GM21786 (cell line): ENCODE results near the gene GPR89B.
"Not testable (repeated sequence)": the region's sequence is repeated elsewhere in the genome, so short reads cannot be mapped to it uniquely, and the experiment has no call there.

Experiments
- ATAC-seq: cut with Tn5 transposase; IDR thresholded peaks from one replicate; pipeline ENCODE4 v1.9.1; 2021; ENCODE audit not compliant: unreplicated experiment

Gene GPR89B

DNA sequence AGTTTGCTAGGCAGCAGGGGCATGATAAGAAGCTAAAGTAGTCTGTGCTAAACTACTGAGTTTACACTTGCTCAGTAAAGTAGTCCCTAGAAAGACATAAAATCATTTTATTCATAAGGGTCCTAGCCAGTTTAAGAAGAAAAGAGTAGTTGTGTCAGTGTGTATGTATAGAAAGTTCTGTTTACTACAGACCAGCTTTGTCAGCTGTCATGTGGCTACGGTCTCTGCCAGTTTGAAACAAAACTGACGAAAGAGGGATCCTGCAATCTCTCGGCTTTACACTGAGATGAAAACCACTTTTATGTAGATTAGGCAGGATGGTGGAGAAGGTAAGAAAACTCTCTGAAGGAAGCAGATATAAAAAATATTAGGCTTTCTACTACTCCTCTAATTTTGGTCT, 7.1 kb downstream of the GPR89B start:
- ATAC-seq, result not testable (repeated sequence)

GRCh38 chr1:147940456-147940855, 12.2 kb downstream of the GPR89B start:
- not testable (repeated sequence) for ATAC-seq

- ATAC-seq, result not testable (repeated sequence)
Measured at GRCh38 chr1:147942563-147942962, 14.3 kb downstream of the GPR89B start.

GRCh38 chr1:147949517-147949916, 21.3 kb downstream of the GPR89B start:
- ATAC-seq, result not testable (repeated sequence)

- not testable (repeated sequence) for ATAC-seq
Measured at GRCh38 chr1:147958906-147959305, 30.7 kb downstream of the GPR89B start.

- not testable (repeated sequence) for ATAC-seq
Measured at GRCh38 chr1:147959680-147960079, 31.5 kb downstream of the GPR89B start.

DNA sequence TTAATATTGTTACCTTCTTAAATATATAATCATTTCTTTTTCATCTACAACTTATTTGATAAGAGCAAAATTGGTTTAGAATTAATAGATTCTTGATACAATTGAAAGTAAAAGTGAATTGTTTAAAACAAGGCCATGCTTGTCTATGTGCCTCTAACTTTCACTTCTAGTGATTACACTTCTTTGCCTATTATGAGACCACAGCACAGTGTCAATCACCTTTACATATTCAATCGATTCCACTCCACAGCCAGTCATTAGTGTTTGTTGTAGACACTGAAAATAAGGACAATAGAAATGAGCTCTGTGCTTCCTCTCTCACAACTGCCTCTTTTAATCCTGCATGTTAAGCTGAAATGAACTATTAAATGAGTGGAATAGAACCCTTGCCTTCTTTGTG, 36.4 kb downstream of the GPR89B start:
- not testable (repeated sequence) for ATAC-seq

DNA sequence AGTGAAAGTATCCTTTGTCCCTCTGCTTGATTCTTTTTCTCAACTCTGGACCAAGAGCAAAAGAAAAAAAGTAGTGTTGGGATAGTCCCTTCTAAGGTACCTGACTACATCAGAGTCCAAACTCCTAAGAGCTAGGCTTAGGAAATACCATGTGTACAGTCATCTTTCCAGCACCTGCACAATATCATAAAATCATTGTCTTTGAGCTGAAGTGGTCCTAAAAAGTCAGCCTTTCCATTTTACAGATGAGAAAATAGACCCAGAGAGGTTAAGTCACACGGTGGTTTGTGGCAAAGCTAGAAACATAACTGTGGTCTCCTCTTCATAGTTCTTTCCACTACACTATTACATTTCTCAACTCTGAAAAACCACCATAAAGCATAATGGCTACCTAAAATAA, 38.4 kb downstream of the GPR89B start:
- ATAC-seq, result not testable (repeated sequence)

DNA sequence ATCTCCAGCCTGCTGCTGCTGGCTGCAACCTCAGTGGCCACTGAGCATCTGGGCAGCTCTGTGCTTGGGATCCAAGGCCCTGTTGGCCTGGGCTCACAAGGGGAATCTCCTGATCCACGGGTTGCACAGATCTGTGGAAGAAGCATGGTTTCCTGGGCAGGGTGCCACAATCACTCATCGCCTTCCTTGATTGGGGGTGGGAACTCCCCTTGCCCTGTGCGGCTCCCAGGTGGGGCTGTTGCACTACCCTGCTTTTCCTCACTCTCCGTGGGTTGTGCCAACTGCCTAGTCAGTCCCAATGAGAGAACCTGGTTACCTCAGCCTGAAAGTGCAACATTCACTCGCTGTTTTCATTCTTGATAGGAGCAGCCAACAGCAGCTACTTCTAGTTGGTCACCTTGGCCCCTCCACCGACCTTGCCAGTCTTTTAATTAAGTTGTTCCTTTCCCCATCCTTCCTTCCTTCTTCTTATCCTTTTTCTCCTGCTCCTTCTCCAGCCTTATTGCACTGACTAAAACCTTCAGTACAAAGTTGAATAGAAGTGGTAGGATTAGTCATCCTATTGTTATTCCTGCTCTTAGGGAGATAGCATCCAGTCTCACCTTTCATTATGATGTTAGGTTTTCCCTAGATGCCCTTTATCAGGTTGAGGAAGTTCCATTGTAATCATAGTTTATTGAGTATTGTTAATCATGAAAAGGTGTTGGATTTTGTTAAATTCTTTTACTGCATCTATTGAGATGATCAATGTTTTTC, 50.9 kb downstream of the GPR89B start:
- not testable (repeated sequence) for ATAC-seq

DNA sequence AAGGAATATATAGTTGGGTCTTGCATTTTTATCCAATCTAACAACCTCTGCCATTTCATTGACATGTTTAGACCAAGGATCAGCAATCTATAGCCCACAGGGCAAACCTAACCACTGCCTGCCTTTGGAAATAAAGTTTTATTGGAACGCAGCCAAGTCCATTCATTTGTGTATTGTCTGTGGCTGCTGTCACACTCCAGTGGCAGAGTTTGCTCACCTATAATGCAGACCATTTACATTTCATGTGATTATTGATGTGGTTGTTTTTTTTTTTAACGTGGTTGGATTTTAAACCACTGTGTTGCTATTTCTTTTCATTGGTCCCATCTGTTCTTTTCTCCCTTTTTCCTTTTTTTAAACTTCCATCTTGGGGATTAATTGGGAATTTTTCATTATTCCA, 57.2 kb downstream of the GPR89B start:
- ATAC-seq, result not testable (repeated sequence)

GRCh38 chr1:147987893-147988292, 59.7 kb downstream of the GPR89B start:
- not testable (repeated sequence) for ATAC-seq

- ATAC-seq, result not testable (repeated sequence)
Measured at GRCh38 chr1:147992916-147993315, 64.7 kb downstream of the GPR89B start.

GRCh38 chr1:147993400-147993799, 65.2 kb downstream of the GPR89B start:
- not testable (repeated sequence) for ATAC-seq

- ATAC-seq, result not testable (repeated sequence)
Measured at GRCh38 chr1:147993825-147994615, 65.8 kb downstream of the GPR89B start.

- not testable (repeated sequence) for ATAC-seq
Measured at GRCh38 chr1:147996088-147996487, 67.9 kb downstream of the GPR89B start.

DNA sequence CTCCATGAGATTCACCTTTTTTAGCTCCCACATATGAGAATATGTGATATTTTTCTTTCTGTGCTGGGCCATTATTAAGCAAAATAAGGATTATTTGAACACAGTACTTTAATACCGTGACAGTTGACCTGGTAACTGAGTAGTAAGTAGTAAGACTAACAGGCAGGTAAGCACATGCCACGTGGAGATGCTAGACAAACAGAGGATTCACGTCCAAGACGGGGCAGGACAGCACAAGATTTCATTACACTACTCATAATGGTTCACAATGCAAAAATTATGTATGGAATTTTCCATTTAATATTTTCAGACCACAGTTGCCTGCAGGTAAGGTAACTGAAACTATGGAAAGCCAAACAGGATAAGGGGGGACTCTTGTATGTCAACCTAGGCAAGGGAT, 79.5 kb downstream of the GPR89B start:
- not testable (repeated sequence) for ATAC-seq

- ATAC-seq, result no peak
Measured at GRCh38 chr1:148010527-148010926, 82.3 kb downstream of the GPR89B start.

DNA sequence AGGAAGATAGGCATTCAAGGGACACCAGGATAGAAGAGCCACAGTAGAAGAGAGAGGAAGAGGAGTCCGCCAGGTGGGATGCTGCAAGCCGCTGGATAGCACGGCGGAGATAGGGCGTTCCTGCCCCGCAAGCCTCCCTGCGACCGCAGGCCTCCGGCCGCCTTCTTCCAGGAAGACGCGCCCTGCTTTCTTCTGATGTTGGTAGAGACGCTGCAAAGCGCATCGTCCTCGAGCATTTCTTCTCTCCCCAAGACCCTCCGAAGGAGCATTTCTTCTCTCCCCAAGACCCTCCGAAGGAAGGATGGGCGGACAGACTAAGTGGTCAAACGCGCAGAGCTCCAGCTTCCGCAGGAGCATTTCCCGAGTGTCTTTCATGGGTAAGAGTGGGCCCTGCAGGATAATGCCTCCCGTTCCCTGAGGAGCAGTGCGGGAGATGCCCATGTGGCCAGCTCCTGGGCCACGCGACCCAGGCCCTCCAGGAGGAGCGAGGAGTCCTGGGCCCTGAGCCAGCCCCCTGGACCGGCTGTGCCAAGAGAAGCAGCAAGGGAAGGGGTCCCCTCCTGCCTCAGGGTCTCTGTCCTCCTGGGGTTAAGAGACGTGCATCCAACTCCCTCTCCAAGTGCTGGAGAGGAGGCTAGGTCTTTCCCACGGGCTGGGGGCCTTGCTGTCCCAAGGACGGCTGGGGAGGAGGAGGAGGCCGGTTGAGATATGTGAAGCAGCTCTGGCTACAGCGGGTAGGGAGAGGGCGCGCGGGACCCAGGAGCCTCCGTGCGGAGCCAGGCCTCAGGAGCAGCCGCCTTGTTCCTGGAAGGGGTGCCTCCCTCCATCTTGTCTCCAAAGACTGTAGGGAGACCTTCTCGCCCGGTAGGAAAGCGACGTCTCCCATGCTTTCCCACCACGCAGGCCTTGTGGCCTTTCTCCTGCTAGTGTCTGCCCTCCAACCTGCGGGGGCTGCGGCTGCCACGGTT, 85.2 kb downstream of the GPR89B start:
- not testable (repeated sequence) for ATAC-seq

GRCh38 chr1:148014289-148015200, 86.3 kb downstream of the GPR89B start:
- ATAC-seq, result not testable (repeated sequence)

- not testable (repeated sequence) for ATAC-seq
Measured at GRCh38 chr1:148024918-148025317, 96.7 kb downstream of the GPR89B start.
